Smooth muscle cell (in vitro differentiated cells): ENCODE results near the gene SCARB1. TPM values are rescaled to one million over a fixed set of nuclear protein-coding genes. Genes with fewer than 3 reads are reported as not detected.

ENCODE experiments used
- DNase-seq: peaks from one replicate; lab custom pipeline; 2025; ENCODE audit not compliant: unreplicated experiment; lab: John Stamatoyannopoulos, UW
- H2AFZ ChIP-seq: fragments of 200-600 bp; sonication (generic); 2 replicates; pipeline ENCODE4 v1.6.0; 2016; ENCODE audit warnings: antibody characterized with exemption, low read depth, mild to moderate bottlenecking
- H3F3A ChIP-seq: fragments of 200-600 bp; sonication (generic); 2 replicates; pipeline ENCODE4 v1.6.0; 2017; ENCODE audit warnings: antibody characterized with exemption, low read depth
- H3K27ac ChIP-seq: fragments of 200-600 bp; sonication (generic); 2 replicates; pipeline ENCODE4 v1.5.1; 2016; ENCODE audit warnings: low read depth, mild to moderate bottlenecking
- H3K27me3 ChIP-seq: fragments of 200-600 bp; sonication (generic); 2 replicates; pipeline ENCODE4 v1.6.1; 2016; ENCODE audit warnings: low read depth, mild to moderate bottlenecking
- H3K36me3 ChIP-seq: fragments of 200-600 bp; sonication (generic); 2 replicates; pipeline ENCODE4 v1.5.1; 2016; ENCODE audit warnings: low read depth
- H3K4me1 ChIP-seq: fragments of 200-600 bp; sonication (generic); 2 replicates; pipeline ENCODE4 v1.5.1; 2016; ENCODE audit warnings: low read depth
- H3K4me2 ChIP-seq: fragments of 200-600 bp; sonication (generic); 2 replicates; pipeline ENCODE4 v1.6.0; 2016; ENCODE audit warnings: mild to moderate bottlenecking
- H3K4me3 ChIP-seq: fragments of 200-600 bp; sonication (generic); 2 replicates; pipeline ENCODE4 v1.5.1; 2016; ENCODE audit warnings: mild to moderate bottlenecking
- H3K79me2 ChIP-seq: fragments of 200-600 bp; sonication (generic); 2 replicates; pipeline ENCODE4 v1.6.0; 2016; ENCODE audit warnings: low read depth, mild to moderate bottlenecking
- H3K9ac ChIP-seq: fragments of 200-600 bp; sonication (generic); 2 replicates; pipeline ENCODE4 v1.6.0; 2016; ENCODE audit warnings: low read depth
- H3K9me3 ChIP-seq: fragments of 200-600 bp; sonication (generic); replicated peaks from 2 replicates; pipeline ENCODE4 v1.5.1; 2016; ENCODE audit warnings: low read depth
- H4K20me1 ChIP-seq: fragments of 200-600 bp; sonication (generic); 2 replicates; pipeline ENCODE4 v1.6.0; 2016; ENCODE audit warnings: low read depth
- CTCF ChIP-seq: fragments of 200-600 bp; sonication (generic); IDR thresholded peaks from 2 replicates; pipeline ENCODE4 v1.5.1; 2017; ENCODE audit warnings: borderline replicate concordance, mild to moderate bottlenecking, antibody characterized with exemption; ENCODE audit not compliant: insufficient read depth, poor library complexity, severe bottlenecking
- WGBS: methylation state at CpG from one replicate; pipeline ENCODE4 v1.1.7; 2016; ENCODE audit warnings: low lambda C conversion rate; 5-methylcytosine and 5-hydroxymethylcytosine counted together
- polyA plus RNA-seq: library from polyadenylated mRNA; unstranded; fragments of >200 nt; fragmentation: Nextera tagmentation; extraction: Ambion mirVana; gene quantifications from 2 replicates; pipeline ENCODE4 v1.2.1, GENCODE V29; 2016
- total RNA-seq: library from RNA; depleted of rRNA; stranded (reverse); fragments of >200 nt; gene quantifications from 2 replicates; pipeline ENCODE4 v1.2.3, GENCODE V29; 2014

Gene SCARB1
- total and polyA plus RNA-seq, 2 experiments from 2014 or later, result 6.8 to 10.1 TPM

- Histone ChIP-seq H3K27ac (no peak overlapping the region), H3K4me2 (no peak overlapping the region), H3K9ac (no peak overlapping the region), H3K9me3 (no peaks in the 10 kb centered on the region), H4K20me1 (no peaks in the 10 kb centered on the region), H3F3A (no peaks in the 10 kb centered on the region), H3K4me3 (no peak overlapping the region), H3K79me2 (no peaks in the 10 kb centered on the region), H2AFZ (no peak overlapping the region), H3K27me3 (no peaks in the 10 kb centered on the region), H3K4me1 (peaks cover 8% of the 10 kb centered on the region), H3K36me3 (no peaks in the 10 kb centered on the region)
- TF ChIP-seq CTCF, result no peak
- 52% methylated on average over 6 of the region's 6 CpGs for WGBS
- no peak for DNase-seq
These were observed 107.5 kb downstream of the SCARB1 start for GRCh38 chr12:124756166-124756565.

GRCh38 chr12:124755801-124756148 lies 107.9 kb downstream of the SCARB1 start:
- DNase-seq, result no peak
- Histone ChIP-seq H3K9ac (no peak overlapping the region), H2AFZ (no peak overlapping the region)

GRCh38 chr12:124754949-124755800 lies 108.5 kb downstream of the SCARB1 start:
- Histone ChIP-seq H4K20me1 (no peaks in the 10 kb centered on the region), H2AFZ (no peak overlapping the region), H3K9ac (no peak overlapping the region), H3K4me2 (peak overlapping the region; percentile 23), H3K4me1 (peaks cover 8% of the 10 kb centered on the region), H3K27me3 (no peaks in the 10 kb centered on the region), H3F3A (no peaks in the 10 kb centered on the region), H3K4me3 (no peak overlapping the region), H3K36me3 (no peaks in the 10 kb centered on the region), H3K27ac (no peak overlapping the region), H3K9me3 (no peaks in the 10 kb centered on the region), H3K79me2 (no peaks in the 10 kb centered on the region)
- TF ChIP-seq CTCF, result no peak
- WGBS, result 39% methylated on average over 19 of the region's 20 CpGs
- peak; percentile 20 for DNase-seq

More at GRCh38 chr12:124755801-124756148, 107.9 kb downstream of the SCARB1 start:
- peaks cover 8% of the 10 kb centered on the region for H3K4me1 ChIP-seq
- no peaks in the 10 kb centered on the region for H3K9me3 ChIP-seq
- no peak for TF ChIP-seq CTCF
- no peaks in the 10 kb centered on the region for H3K27me3 ChIP-seq
- no peaks in the 10 kb centered on the region for H3K79me2 ChIP-seq
- no peak overlapping the region for H3K4me2 ChIP-seq
- H3K36me3 ChIP-seq, result no peaks in the 10 kb centered on the region
- no peak overlapping the region for H3K4me3 ChIP-seq
- H3K27ac ChIP-seq, result no peak overlapping the region
- H3F3A ChIP-seq, result no peaks in the 10 kb centered on the region
- no peaks in the 10 kb centered on the region for H4K20me1 ChIP-seq
- WGBS, result 88% methylated on average over 8 of the region's 8 CpGs

GRCh38 chr12:124754491-124754890 lies 109.2 kb downstream of the SCARB1 start:
- DNase-seq, result no peak
- Histone ChIP-seq H4K20me1 (no peaks in the 10 kb centered on the region), H3K4me1 (peaks cover 8% of the 10 kb centered on the region), H3K9ac (no peak overlapping the region), H3K9me3 (no peaks in the 10 kb centered on the region), H3K79me2 (no peaks in the 10 kb centered on the region), H3K27me3 (no peaks in the 10 kb centered on the region), H3K4me2 (no peak overlapping the region), H3F3A (peaks cover 3% of the 10 kb centered on the region), H3K36me3 (no peaks in the 10 kb centered on the region), H2AFZ (no peak overlapping the region), H3K4me3 (no peak overlapping the region), H3K27ac (no peak overlapping the region)
- WGBS, result 97% methylated on average over 7 of the region's 7 CpGs
- no peak for TF ChIP-seq CTCF
